ENCODE data around the gene MED22. TPM values are rescaled to one million over a fixed set of nuclear protein-coding genes. Genes with fewer than 3 reads are reported as not detected.
A peak's percentile ranks its signal among the peaks of the same experiment; 100 is the strongest.

The MED22 gene
- total RNA-seq, 1 donor from 2014 or later: 23.4 TPM

DNA sequence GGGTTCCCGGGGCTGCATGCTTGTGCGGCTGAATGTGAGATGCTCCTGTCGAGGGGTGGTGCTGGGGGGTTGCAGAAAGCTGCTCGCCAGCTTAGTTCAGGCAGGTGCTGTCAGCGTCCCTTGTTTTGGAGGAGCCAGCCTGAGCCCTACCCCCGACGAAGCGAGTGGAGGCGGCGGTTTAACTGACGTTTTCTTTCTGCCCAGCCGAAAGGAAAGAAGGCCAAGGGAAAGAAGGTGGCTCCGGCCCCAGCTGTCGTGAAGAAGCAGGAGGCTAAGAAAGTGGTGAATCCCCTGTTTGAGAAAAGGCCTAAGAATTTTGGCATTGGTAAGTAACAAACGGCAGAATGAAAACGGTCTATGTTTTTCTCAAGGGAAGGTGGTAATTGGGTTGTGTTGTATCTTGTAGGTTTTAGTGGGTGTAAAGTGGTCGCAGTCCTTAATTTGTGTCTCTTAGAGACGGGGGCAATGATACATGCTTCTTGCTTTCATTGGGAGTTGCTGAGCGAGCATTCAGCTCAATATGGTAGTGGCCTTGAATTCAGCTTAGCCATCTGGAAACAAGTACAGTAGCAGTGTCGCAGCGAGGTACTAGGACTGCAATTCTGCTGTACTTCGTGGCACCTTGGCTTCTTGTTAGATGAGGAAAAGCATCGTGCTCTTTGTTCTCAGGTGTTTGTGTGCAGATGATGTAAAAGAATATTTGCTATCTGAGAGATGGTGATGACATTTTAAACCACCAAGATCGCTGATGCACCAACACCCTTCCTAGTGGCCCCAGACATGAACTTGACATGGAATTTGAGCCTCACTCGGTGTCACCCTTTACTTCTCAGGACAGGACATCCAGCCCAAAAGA lies 1.0 kb upstream of the MED22 start:
- Mint-ChIP-seq H3K27ac (ENCODE audit: unreplicated experiment) (peak overlapping the region; percentile 97), H3K4me3 (ENCODE audit: unreplicated experiment) (peak overlapping the region; percentile 98), H3K9me3 (ENCODE audit: unreplicated experiment) (no peaks in the 10 kb centered on the region), H3K27me3 (ENCODE audit: unreplicated experiment) (no peaks in the 10 kb centered on the region), H3K36me3 (ENCODE audit: unreplicated experiment) (peaks cover 43% of the 10 kb centered on the region), H3K4me1 (ENCODE audit: unreplicated experiment) (peaks cover 30% of the 10 kb centered on the region)
- no peak for DNase-seq (ENCODE audit: extremely low spot score, unreplicated experiment)
- TF ChIP-seq, protein P1, sequence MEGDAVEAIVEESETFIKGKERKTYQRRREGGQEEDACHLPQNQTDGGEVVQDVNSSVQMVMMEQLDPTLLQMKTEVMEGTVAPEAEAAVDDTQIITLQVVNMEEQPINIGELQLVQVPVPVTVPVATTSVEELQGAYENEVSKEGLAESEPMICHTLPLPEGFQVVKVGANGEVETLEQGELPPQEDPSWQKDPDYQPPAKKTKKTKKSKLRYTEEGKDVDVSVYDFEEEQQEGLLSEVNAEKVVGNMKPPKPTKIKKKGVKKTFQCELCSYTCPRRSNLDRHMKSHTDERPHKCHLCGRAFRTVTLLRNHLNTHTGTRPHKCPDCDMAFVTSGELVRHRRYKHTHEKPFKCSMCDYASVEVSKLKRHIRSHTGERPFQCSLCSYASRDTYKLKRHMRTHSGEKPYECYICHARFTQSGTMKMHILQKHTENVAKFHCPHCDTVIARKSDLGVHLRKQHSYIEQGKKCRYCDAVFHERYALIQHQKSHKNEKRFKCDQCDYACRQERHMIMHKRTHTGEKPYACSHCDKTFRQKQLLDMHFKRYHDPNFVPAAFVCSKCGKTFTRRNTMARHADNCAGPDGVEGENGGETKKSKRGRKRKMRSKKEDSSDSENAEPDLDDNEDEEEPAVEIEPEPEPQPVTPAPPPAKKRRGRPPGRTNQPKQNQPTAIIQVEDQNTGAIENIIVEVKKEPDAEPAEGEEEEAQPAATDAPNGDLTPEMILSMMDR (IDR thresholded peaks at IDR 0.05): no peak

DNA sequence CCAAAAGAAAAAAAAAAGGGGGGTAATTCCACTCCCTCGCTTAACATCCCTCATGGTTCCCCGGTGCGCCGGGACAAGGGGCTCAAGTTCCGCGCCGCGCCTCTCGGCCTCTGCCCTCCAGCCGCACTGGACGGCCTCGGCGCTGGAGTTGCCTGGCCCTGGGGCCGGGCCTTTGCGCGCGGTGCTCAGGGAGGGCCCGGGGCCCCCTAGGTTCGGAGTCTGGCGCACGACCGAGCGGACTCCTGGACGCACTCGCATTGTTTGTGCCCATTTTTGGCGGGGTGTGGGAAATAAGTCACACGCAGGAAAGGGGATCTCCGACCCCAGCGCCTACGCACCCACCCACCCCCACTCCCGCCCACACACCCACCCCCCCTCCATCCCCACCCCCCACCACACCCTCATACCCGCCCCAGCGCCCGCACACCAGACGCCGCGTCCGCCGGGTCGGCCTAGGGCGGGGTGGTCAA lies 381 bp downstream of the MED22 start:
- TF ChIP-seq, protein P1 (IDR thresholded peaks at IDR 0.05): no peak
- H3K9me3 Mint-ChIP-seq (ENCODE audit: unreplicated experiment): no peaks in the 10 kb centered on the region
- H3K36me3 Mint-ChIP-seq (ENCODE audit: unreplicated experiment): peaks cover 41% of the 10 kb centered on the region
- DNase-seq (ENCODE audit: extremely low spot score, unreplicated experiment): no peak
- H3K4me1 Mint-ChIP-seq (ENCODE audit: unreplicated experiment): peaks cover 30% of the 10 kb centered on the region
- no peaks in the 10 kb centered on the region for H3K27me3 Mint-ChIP-seq (ENCODE audit: unreplicated experiment)
- peak overlapping the region; percentile 97 for H3K27ac Mint-ChIP-seq (ENCODE audit: unreplicated experiment)
- H3K4me3 Mint-ChIP-seq (ENCODE audit: unreplicated experiment): peak overlapping the region; percentile 98

DNA sequence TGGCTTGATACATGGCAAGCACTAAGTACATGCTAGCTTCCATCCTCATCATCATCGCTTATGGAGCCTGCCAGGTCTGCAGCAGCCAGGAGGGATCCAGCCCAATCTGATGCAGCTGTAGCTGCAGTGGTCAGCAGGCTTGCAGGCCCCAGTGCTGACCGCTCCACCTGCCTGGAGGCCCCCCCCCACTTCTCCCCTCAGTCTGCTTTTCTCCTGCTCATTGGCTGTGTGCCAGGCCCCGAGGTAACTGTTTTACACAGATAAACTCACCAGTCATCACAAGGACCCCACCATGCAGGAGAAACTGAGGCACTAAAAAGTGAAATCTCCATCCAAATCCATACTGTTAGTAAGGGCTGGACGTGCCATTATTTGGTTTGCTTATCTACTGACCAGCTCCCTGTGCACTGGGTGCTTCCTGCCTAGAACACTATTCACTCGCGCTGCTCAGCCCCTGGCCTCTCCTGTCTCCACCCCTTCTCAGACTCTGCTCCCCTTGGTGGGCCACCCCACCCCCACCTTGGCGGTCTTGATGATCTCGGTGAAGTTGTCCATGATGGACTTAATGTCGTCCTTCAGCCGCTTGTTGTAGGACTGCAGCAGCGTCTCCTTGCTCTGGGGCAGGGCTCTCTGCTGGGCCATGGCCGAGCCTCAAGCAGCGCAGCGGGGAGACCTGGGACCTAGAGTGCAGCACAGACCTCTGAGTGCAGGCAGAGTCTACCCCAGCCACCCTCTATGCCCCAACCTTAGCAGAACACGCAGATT lies 1.7 kb downstream of the MED22 start:
- TF ChIP-seq, protein P1 (IDR thresholded peaks at IDR 0.05): no peak
- H3K4me1 Mint-ChIP-seq (ENCODE audit: unreplicated experiment): peaks cover 30% of the 10 kb centered on the region
- peaks cover 30% of the 10 kb centered on the region for H3K36me3 Mint-ChIP-seq (ENCODE audit: unreplicated experiment)
- H3K9me3 Mint-ChIP-seq (ENCODE audit: unreplicated experiment): no peaks in the 10 kb centered on the region
- peak overlapping the region; percentile 95 for H3K27ac Mint-ChIP-seq (ENCODE audit: unreplicated experiment)
- DNase-seq (ENCODE audit: extremely low spot score, unreplicated experiment): no peak
- H3K4me3 Mint-ChIP-seq (ENCODE audit: unreplicated experiment): peak overlapping the region; percentile 98
- H3K27me3 Mint-ChIP-seq (ENCODE audit: unreplicated experiment): no peaks in the 10 kb centered on the region

DNA sequence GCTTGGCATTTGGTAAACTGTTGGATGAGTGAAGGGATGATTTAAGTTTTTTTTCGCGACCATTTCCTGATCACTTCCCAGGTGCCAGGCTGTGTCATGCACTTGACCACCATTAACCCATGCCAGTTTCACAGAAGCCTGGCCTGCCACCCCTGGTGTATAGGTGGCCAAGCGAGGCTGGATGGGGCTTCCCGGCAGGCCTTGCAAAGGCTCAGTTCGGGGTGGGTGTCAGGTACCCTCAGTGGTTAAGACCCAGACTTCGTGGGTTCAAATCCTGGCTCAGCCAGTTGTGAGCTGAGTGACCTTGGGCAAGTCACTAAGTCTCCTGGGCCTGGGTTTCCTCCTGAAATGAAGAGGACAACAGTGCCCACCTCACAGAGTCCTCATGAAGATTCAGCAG lies 2.3 kb downstream of the MED22 start:
- H3K4me1 Mint-ChIP-seq (ENCODE audit: unreplicated experiment): peaks cover 30% of the 10 kb centered on the region
- H3K36me3 Mint-ChIP-seq (ENCODE audit: unreplicated experiment): peaks cover 27% of the 10 kb centered on the region
- H3K27ac Mint-ChIP-seq (ENCODE audit: unreplicated experiment): no peak overlapping the region
- no peak overlapping the region for H3K4me3 Mint-ChIP-seq (ENCODE audit: unreplicated experiment)
- TF ChIP-seq, protein P1 (IDR thresholded peaks at IDR 0.05): no peak
- no peak for DNase-seq (ENCODE audit: extremely low spot score, unreplicated experiment)
- H3K9me3 Mint-ChIP-seq (ENCODE audit: unreplicated experiment): no peaks in the 10 kb centered on the region
- no peaks in the 10 kb centered on the region for H3K27me3 Mint-ChIP-seq (ENCODE audit: unreplicated experiment)

DNA sequence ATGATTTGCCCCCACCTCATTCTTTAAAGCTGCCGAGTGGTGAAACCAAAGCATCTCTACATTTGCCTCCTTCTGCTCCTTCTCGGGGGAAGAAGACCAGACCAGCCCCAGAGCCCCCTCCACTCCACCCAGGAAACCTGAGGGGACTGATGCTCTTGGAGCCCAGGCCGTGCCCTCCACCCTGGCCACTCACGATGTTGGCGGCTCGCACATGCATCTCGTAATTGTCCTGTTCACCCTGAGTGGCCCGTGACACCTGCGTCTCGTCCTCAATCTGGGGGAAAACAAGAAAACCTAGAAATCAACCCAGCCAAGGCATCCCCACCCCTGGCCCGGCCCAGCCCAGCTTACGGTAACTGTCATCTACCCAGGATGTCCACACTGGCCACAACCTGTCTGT lies 3.0 kb downstream of the MED22 start:
- no peak for DNase-seq (ENCODE audit: extremely low spot score, unreplicated experiment)
- H3K4me3 Mint-ChIP-seq (ENCODE audit: unreplicated experiment): no peak overlapping the region
- H3K27me3 Mint-ChIP-seq (ENCODE audit: unreplicated experiment): no peaks in the 10 kb centered on the region
- H3K4me1 Mint-ChIP-seq (ENCODE audit: unreplicated experiment): peaks cover 28% of the 10 kb centered on the region
- TF ChIP-seq, protein P1 (IDR thresholded peaks at IDR 0.05): no peak
- H3K36me3 Mint-ChIP-seq (ENCODE audit: unreplicated experiment): peaks cover 26% of the 10 kb centered on the region
- no peaks in the 10 kb centered on the region for H3K9me3 Mint-ChIP-seq (ENCODE audit: unreplicated experiment)
- H3K27ac Mint-ChIP-seq (ENCODE audit: unreplicated experiment): no peak overlapping the region
